ENCODE measurements around the gene A4GNT.

DNA sequence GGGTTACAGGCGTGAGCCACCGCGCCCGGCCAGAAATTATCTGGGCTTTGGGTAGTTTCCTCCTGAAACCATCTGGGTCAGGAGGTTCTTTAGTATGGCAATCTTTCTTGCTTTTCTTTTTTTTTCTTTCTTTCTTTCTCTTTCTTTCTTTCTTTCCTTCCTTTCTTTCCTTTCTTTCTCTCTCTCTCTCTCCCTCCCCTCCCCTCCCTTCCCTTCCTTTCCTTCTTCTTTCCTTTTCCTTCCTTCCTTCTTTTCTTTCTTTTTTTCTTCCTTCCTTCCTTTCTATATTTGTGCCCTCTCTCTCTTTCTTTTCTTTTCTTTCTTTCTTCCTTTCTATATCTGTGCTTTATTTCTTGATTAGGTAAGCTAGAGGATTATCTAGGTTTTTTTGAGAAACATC lies 25.6 kb upstream of the A4GNT start:
- TF ChIP-seq YY1 (IDR thresholded peaks at IDR 0.05; ENCODE audit: insufficient read depth, insufficient read length) (no peak), SUZ12 (IDR thresholded peaks at IDR 0.05; ENCODE audit: extremely low read depth, insufficient read depth, insufficient read length) (no peak), ZNF274 (IDR thresholded peaks at IDR 0.05; ENCODE audit: low read depth, low read length) (no peak)
